HepG2 (cell line): Measurements from ENCODE around the gene ARMH3. TPM values are rescaled to one million over a fixed set of nuclear protein-coding genes. Genes with fewer than 3 reads are reported as not detected.

Source experiments
- ATAC-seq: fragments of 200-7000 bp; cut with Tn5 transposase; 3 replicates; pipeline ENCODE4 v1.9.1; 2020; ENCODE audit warnings: mild to moderate bottlenecking, moderate library complexity
- BruUV-seq: library from RNA; stranded (reverse); fragments of 400-500 nt; replicated peaks from 2 replicates; lab custom pipeline; 2021; lab: Mats Ljungman, UMichigan
- CTCF ChIA-PET: fragments of 300-600 bp; formaldehyde crosslinking; extraction: SDS; loops from one replicate; lab custom pipeline; 2021; ENCODE audit warnings: low total read pairs, inconsistent platforms, low intra/inter-chr PET ratio; lab: Yijun Ruan, JAX
- POLR2A ChIA-PET: fragments of 350-600 bp; sonication (Branson Sonifier 250); formaldehyde crosslinking; loops from one replicate; lab custom pipeline; 2020; ENCODE audit warnings: antibody characterized with exemption, inconsistent platforms; lab: Yijun Ruan, JAX
- DNase-seq: peaks from one replicate; pipeline ENCODE4 v3.0.0-alpha.2; 2015; ENCODE audit warnings: low spot score
- FAIRE-seq: peaks from 3 replicates; lab custom pipeline; 2011; peaks lifted over from hg19 to GRCh38; lab: Jason Lieb, UNC
- H2AFZ ChIP-seq: one replicate; pipeline ENCODE4 v1.6.1; 2011; ENCODE audit warnings: low read length, inconsistent platforms
- H3K27ac ChIP-seq: fragments of 300-600 bp; 3 replicates; pipeline ENCODE4 v1.8.0; 2011; ENCODE audit warnings: mixed run types, mild to moderate bottlenecking, mixed read lengths, low read length, inconsistent platforms; ENCODE audit not compliant: insufficient read depth; ENCODE audit errors: extremely low read length
- H3K27me3 ChIP-seq, 2 experiments: fragments of 200-600 bp in 1 of 2; 2 replicates in 1 of 2; 3 replicates in 1 of 2; pipeline versions ENCODE4 v1.6.0 to v1.8.0; 2011; ENCODE audit warnings: low read length in 2 of 2, mild to moderate bottlenecking in 2 of 2, moderate library complexity in 2 of 2, inconsistent platforms in 1 of 2; ENCODE audit not compliant: insufficient read depth in 2 of 2, control insufficient read depth in 1 of 2
- H3K36me3 ChIP-seq, 2 experiments: fragments of 200-600 bp in 1 of 2; replicated peaks in 1 of 2; 2 replicates in 1 of 2; 3 replicates in 1 of 2; pipeline versions ENCODE4 v1.5.1 to v1.8.0; 2011; ENCODE audit warnings: low read length in 2 of 2, inconsistent platforms in 1 of 2; ENCODE audit not compliant: insufficient read depth in 2 of 2, control insufficient read depth in 1 of 2
- H3K4me1 ChIP-seq: 2 replicates; pipeline ENCODE4 v1.5.1; 2012; ENCODE audit warnings: low read length, inconsistent platforms; ENCODE audit not compliant: insufficient read depth
- H3K4me2 ChIP-seq: 2 replicates; pipeline ENCODE4 v1.6.0; 2011; ENCODE audit warnings: low read depth, low read length, inconsistent platforms
- H3K4me3 ChIP-seq, 3 experiments: fragments of 200-600 bp in 1 of 3; sonication (generic), shearing (Covaris generic) in 1 of 3; replicated peaks in 1 of 3; 2 replicates each; pipeline ENCODE4 v1.5.1; 2011 to 2016; ENCODE audit warnings: low read length in 3 of 3, inconsistent platforms in 2 of 3, low read depth in 2 of 3, mild to moderate bottlenecking in 2 of 3, control low read depth in 1 of 3, mixed read lengths in 1 of 3; ENCODE audit not compliant: insufficient read depth in 1 of 3
- H3K79me2 ChIP-seq: one replicate; pipeline ENCODE4 v1.6.1; 2011; ENCODE audit warnings: low read length, inconsistent platforms; ENCODE audit not compliant: insufficient read depth
- H3K9ac ChIP-seq: 2 replicates; pipeline ENCODE4 v1.6.0; 2011; ENCODE audit warnings: mild to moderate bottlenecking, low read depth, low read length, inconsistent platforms; ENCODE audit not compliant: insufficient read depth
- H3K9me3 ChIP-seq: 2 replicates; pipeline ENCODE4 v1.5.1; 2012; ENCODE audit warnings: mild to moderate bottlenecking, low read length
- H4K20me1 ChIP-seq: 2 replicates; pipeline ENCODE4 v1.6.0; 2011; ENCODE audit warnings: inconsistent platforms, mild to moderate bottlenecking, low read length, moderate library complexity; ENCODE audit not compliant: insufficient read depth
- HOXA7 ChIP-seq: sonication (generic); formaldehyde crosslinking; IDR thresholded peaks from 2 replicates; pipeline ENCODE4 v1.8.1; 2022; ENCODE audit warnings: mild to moderate bottlenecking, missing genetic modification reagents, moderate library complexity
- MTA1 ChIP-seq: sonication (generic); formaldehyde crosslinking; IDR thresholded peaks from 2 replicates; pipeline ENCODE4 v1.4.0; 2020; ENCODE audit warnings: missing genetic modification reagents, mild to moderate bottlenecking, borderline replicate concordance
- NFYB ChIP-seq: sonication (generic); formaldehyde crosslinking; IDR thresholded peaks from 2 replicates; pipeline ENCODE4 v1.4.0; 2020; ENCODE audit warnings: missing genetic modification reagents
- SAFB2 ChIP-seq: sonication (generic); formaldehyde crosslinking; IDR thresholded peaks from 2 replicates; pipeline ENCODE4 v1.5.1; 2020; ENCODE audit warnings: missing genetic modification reagents, low read depth, mild to moderate bottlenecking, borderline replicate concordance
- TBX3 ChIP-seq: fragments of 450-650 bp; IDR thresholded peaks from 2 replicates; pipeline ENCODE4 v1.6.1; 2017; ENCODE audit warnings: antibody characterized with exemption, mild to moderate bottlenecking, inconsistent platforms, borderline replicate concordance
- TGIF2 ChIP-seq: IDR thresholded peaks from 2 replicates; pipeline ENCODE4 v1.6.1; 2016; ENCODE audit warnings: control low read depth, missing compliant biosample characterization
- ZBTB7B ChIP-seq: sonication (generic); formaldehyde crosslinking; IDR thresholded peaks from 2 replicates; pipeline ENCODE4 v1.4.0; 2020; ENCODE audit warnings: missing genetic modification reagents
- ZFP41 ChIP-seq: sonication (generic); formaldehyde crosslinking; IDR thresholded peaks from 2 replicates; pipeline ENCODE4 v1.4.0; 2020; ENCODE audit warnings: mild to moderate bottlenecking, missing genetic modification reagents, borderline replicate concordance
- ZNF543 ChIP-seq: sonication (generic); formaldehyde crosslinking; IDR thresholded peaks from 2 replicates; pipeline ENCODE4 v1.4.0; 2020; ENCODE audit warnings: mild to moderate bottlenecking, missing genetic modification reagents
- ZNF746 ChIP-seq: sonication (generic); formaldehyde crosslinking; IDR thresholded peaks from 2 replicates; pipeline ENCODE4 v1.8.0; 2022; ENCODE audit warnings: mild to moderate bottlenecking, missing genetic modification reagents
- WGBS: methylation state at CpG from one replicate; pipeline ENCODE4 v1.1.6; 2017; ENCODE audit warnings: low lambda C conversion rate; 5-methylcytosine and 5-hydroxymethylcytosine counted together
- in situ Hi-C: cut with HindIII; loops from 2 replicates; pipeline ENCODE4 v1.10.0; 2017; ENCODE audit warnings: low pct_unique_long_range_greater_than_20kb; ENCODE audit not compliant: extremely low pct_ligation_motif_present
- intact Hi-C: fragments of 100-400 bp; cut with micrococcal nuclease; formaldehyde crosslinking; loops from one replicate; pipeline ENCODE4 v1.10.0; 2022; ENCODE audit not compliant: unreplicated experiment
- polyA plus RNA-seq, 8 experiments: library from polyadenylated mRNA; depleted of rRNA in 3 of 8; stranded (reverse) in 7 of 8; unstranded in 1 of 8; fragments of >200 nt; fragmentation: Illumina TruSeq in 4 of 8; extraction: Trizol in 4 of 8; gene quantifications; 2 replicates each; pipeline versions ENCODE4 v1.2.1 to v1.2.3, GENCODE V29; 2011 to 2016; ENCODE audit warnings: low read depth in 4 of 8, missing spikeins in 1 of 8, mixed read lengths in 1 of 8; ENCODE audit not compliant: insufficient read depth in 1 of 8
- total RNA-seq, 5 experiments: library from RNA; depleted of rRNA; stranded (reverse); fragments of >200 nt; fragmentation: Illumina TruSeq; extraction: Trizol; gene quantifications; 2 replicates each; pipeline ENCODE4 v1.2.3, GENCODE V29; 2016; ENCODE audit warnings: low read depth in 1 of 5
- TF ChIP-seq, protein P1 (sequence below): sonication (generic); formaldehyde crosslinking; IDR thresholded peaks from 2 replicates; pipeline ENCODE4 v1.4.0; 2020; ENCODE audit warnings: mild to moderate bottlenecking, missing genetic modification reagents
- TF ChIP-seq, protein P2 (sequence below), 2 experiments: sonication (generic) in 1 of 2; formaldehyde crosslinking in 1 of 2; IDR thresholded peaks; 2 replicates each; pipeline versions ENCODE4 v1.6.1 to v1.9.0; 2014 to 2022; ENCODE audit warnings: antibody characterized with exemption in 1 of 2, borderline replicate concordance in 1 of 2, inconsistent platforms in 1 of 2, low read depth in 1 of 2, missing genetic modification reagents in 1 of 2
- TF ChIP-seq, protein P3 (sequence below): IDR thresholded peaks from 2 replicates; pipeline ENCODE4 v1.6.1; 2018; ENCODE audit warnings: missing genetic modification reagents, mild to moderate bottlenecking, missing compliant biosample characterization
- TF ChIP-seq, protein P4 (sequence below): sonication (generic); formaldehyde crosslinking; IDR thresholded peaks from 2 replicates; pipeline ENCODE4 v1.8.1; 2023; ENCODE audit warnings: missing genetic modification reagents, mild to moderate bottlenecking, borderline replicate concordance
- TF ChIP-seq, protein P5 (sequence below): sonication (generic); formaldehyde crosslinking; IDR thresholded peaks from 2 replicates; pipeline ENCODE4 v1.5.0; 2020; ENCODE audit warnings: mild to moderate bottlenecking, missing genetic modification reagents, moderate library complexity

The ARMH3 gene
- total and polyA plus RNA-seq, 2 of the 13 experiments (the other 11 are each of a cell fraction or from before 2014, with no cell fraction given) = 8.4 to 16.9 TPM

DNA sequence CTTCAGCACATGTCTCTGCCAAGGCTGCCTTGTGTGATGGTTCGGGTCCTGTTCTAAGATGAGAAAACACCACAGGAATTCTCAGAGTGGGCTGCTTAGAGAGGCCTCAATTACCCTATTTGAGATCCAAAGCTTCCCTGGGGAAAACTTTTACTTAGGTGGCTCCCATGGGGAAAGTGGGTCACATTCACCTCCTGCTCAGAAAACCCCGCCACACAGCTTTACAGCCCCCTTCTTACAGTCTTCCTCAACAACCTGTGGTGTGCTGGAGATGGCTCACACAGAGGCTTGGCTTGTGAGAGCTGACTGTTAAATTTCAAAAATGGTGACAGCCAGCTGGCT lies 175.8 kb downstream of the ARMH3 start:
- peaks cover 0 to 2% of the 10 kb centered on the region in 2 experiments; a peak in 3 of 5 replicates for H3K36me3 ChIP-seq
- 100% methylated on average over 2 of the region's 2 CpGs for WGBS
- H3K79me2 ChIP-seq = no peaks in the 10 kb centered on the region
- intact Hi-C loops (no loop called here), in situ Hi-C loops (no loop called here)
- H4K20me1 ChIP-seq = no peaks in the 10 kb centered on the region
- H3K9me3 ChIP-seq = no peaks in the 10 kb centered on the region
- no TSS peak for BruUV-seq
- DNase-seq (no peak), FAIRE-seq (no peak), ATAC-seq (no peak)
- H3K27me3 ChIP-seq = no peaks in the 10 kb centered on the region
- ChIA-PET POLR2A (no interaction called here), CTCF (no interaction called here)
- H3K4me2 ChIP-seq = no peak overlapping the region
- H3K27ac ChIP-seq = no peak overlapping the region
- H3K4me1 ChIP-seq = no peaks in the 10 kb centered on the region
- H3K9ac ChIP-seq = no peak overlapping the region
- no peak overlapping the region for H3K4me3 ChIP-seq
- no peak overlapping the region for H2AFZ ChIP-seq
- no peak for TF ChIP-seq ZNF746 (CRISPR knock-in tag)
- TF ChIP-seq HOXA7 (CRISPR knock-in tag) = no peak
- TF ChIP-seq SAFB2 = no peak
- no peak for TF ChIP-seq ZBTB7B (CRISPR knock-in tag)
- TF ChIP-seq, protein P1, sequence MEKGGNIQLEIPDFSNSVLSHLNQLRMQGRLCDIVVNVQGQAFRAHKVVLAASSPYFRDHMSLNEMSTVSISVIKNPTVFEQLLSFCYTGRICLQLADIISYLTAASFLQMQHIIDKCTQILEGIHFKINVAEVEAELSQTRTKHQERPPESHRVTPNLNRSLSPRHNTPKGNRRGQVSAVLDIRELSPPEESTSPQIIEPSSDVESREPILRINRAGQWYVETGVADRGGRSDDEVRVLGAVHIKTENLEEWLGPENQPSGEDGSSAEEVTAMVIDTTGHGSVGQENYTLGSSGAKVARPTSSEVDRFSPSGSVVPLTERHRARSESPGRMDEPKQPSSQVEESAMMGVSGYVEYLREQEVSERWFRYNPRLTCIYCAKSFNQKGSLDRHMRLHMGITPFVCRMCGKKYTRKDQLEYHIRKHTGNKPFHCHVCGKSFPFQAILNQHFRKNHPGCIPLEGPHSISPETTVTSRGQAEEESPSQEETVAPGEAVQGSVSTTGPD (CRISPR knock-in tag) = no peak
- no peak for TF ChIP-seq TBX3
- TF ChIP-seq NFYB (CRISPR knock-in tag) = no peak
- TF ChIP-seq, protein P2, sequence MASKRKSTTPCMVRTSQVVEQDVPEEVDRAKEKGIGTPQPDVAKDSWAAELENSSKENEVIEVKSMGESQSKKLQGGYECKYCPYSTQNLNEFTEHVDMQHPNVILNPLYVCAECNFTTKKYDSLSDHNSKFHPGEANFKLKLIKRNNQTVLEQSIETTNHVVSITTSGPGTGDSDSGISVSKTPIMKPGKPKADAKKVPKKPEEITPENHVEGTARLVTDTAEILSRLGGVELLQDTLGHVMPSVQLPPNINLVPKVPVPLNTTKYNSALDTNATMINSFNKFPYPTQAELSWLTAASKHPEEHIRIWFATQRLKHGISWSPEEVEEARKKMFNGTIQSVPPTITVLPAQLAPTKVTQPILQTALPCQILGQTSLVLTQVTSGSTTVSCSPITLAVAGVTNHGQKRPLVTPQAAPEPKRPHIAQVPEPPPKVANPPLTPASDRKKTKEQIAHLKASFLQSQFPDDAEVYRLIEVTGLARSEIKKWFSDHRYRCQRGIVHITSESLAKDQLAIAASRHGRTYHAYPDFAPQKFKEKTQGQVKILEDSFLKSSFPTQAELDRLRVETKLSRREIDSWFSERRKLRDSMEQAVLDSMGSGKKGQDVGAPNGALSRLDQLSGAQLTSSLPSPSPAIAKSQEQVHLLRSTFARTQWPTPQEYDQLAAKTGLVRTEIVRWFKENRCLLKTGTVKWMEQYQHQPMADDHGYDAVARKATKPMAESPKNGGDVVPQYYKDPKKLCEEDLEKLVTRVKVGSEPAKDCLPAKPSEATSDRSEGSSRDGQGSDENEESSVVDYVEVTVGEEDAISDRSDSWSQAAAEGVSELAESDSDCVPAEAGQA (IDR thresholded peaks at IDR 0.05; ENCODE audit: low read depth) = no peak
- TF ChIP-seq, protein P2 (CRISPR knock-in tag; IDR thresholded peaks at IDR 0.05; ENCODE audit: borderline replicate concordance) = no peak
- TF ChIP-seq, protein P3, sequence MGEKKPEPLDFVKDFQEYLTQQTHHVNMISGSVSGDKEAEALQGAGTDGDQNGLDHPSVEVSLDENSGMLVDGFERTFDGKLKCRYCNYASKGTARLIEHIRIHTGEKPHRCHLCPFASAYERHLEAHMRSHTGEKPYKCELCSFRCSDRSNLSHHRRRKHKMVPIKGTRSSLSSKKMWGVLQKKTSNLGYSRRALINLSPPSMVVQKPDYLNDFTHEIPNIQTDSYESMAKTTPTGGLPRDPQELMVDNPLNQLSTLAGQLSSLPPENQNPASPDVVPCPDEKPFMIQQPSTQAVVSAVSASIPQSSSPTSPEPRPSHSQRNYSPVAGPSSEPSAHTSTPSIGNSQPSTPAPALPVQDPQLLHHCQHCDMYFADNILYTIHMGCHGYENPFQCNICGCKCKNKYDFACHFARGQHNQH = no peak
- TF ChIP-seq MTA1 (CRISPR knock-in tag) = no peak
- no peak for TF ChIP-seq ZFP41 (CRISPR knock-in tag)
- TF ChIP-seq, protein P4, sequence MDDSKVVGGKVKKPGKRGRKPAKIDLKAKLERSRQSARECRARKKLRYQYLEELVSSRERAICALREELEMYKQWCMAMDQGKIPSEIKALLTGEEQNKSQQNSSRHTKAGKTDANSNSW = no peak
- TF ChIP-seq ZNF543 (CRISPR knock-in tag) = no peak
- TF ChIP-seq, protein P5, sequence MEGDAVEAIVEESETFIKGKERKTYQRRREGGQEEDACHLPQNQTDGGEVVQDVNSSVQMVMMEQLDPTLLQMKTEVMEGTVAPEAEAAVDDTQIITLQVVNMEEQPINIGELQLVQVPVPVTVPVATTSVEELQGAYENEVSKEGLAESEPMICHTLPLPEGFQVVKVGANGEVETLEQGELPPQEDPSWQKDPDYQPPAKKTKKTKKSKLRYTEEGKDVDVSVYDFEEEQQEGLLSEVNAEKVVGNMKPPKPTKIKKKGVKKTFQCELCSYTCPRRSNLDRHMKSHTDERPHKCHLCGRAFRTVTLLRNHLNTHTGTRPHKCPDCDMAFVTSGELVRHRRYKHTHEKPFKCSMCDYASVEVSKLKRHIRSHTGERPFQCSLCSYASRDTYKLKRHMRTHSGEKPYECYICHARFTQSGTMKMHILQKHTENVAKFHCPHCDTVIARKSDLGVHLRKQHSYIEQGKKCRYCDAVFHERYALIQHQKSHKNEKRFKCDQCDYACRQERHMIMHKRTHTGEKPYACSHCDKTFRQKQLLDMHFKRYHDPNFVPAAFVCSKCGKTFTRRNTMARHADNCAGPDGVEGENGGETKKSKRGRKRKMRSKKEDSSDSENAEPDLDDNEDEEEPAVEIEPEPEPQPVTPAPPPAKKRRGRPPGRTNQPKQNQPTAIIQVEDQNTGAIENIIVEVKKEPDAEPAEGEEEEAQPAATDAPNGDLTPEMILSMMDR (CRISPR knock-in tag) = no peak
- TF ChIP-seq TGIF2 (CRISPR knock-in tag) = no peak
